A673 (cell line): ENCODE data around the gene SP140L. TPM values are rescaled to one million over a fixed set of nuclear protein-coding genes. Genes with fewer than 3 reads are reported as not detected.

Experiments used
- BruUV-seq: library from RNA; stranded (reverse); fragments of 400-500 nt; replicated peaks from 2 replicates; lab custom pipeline; 2021; lab: Mats Ljungman, UMichigan
- CTCF ChIA-PET: fragments of 300-600 bp; sonication (Branson Sonifier 250); formaldehyde crosslinking; loops from one replicate; lab custom pipeline; 2022; ENCODE audit warnings: antibody characterized with exemption; lab: Charles Lee
- POLR2A ChIA-PET: fragments of 300-600 bp; sonication (Branson Sonifier 250); formaldehyde crosslinking; loops from one replicate; lab custom pipeline; 2022; ENCODE audit warnings: antibody characterized with exemption; ENCODE audit not compliant: low non-redundant PET; lab: Charles Lee
- DNase-seq: peaks from one replicate; pipeline ENCODE4 v3.0.0-alpha.2; 2015; ENCODE audit warnings: low spot score
- H3K27ac ChIP-seq: fragments of 200-600 bp; sonication (generic); 2 replicates; pipeline ENCODE4 v1.5.1; 2016; ENCODE audit warnings: mixed run types, low read depth, mild to moderate bottlenecking, mixed read lengths, antibody characterized with exemption, low read length; ENCODE audit not compliant: poor library complexity, severe bottlenecking
- H3K27me3 ChIP-seq: fragments of 200-600 bp; sonication (generic); replicated peaks from 2 replicates; pipeline ENCODE4 v1.6.1; 2017; ENCODE audit warnings: mixed run types, low read depth, mild to moderate bottlenecking, mixed read lengths, antibody characterized with exemption, low read length; ENCODE audit not compliant: insufficient read depth, poor library complexity
- H3K36me3 ChIP-seq: fragments of 200-600 bp; sonication (generic); 2 replicates; pipeline ENCODE4 v1.6.1; 2016; ENCODE audit warnings: mixed run types, mild to moderate bottlenecking, mixed read lengths, antibody characterized with exemption, low read length; ENCODE audit not compliant: insufficient read depth, poor library complexity, severe bottlenecking
- H3K4me1 ChIP-seq: fragments of 200-600 bp; sonication (generic); 2 replicates; pipeline ENCODE4 v1.6.1; 2017; ENCODE audit warnings: mixed run types, mild to moderate bottlenecking, mixed read lengths, antibody characterized with exemption, low read length; ENCODE audit not compliant: insufficient read depth, poor library complexity, severe bottlenecking
- H3K4me3 ChIP-seq: fragments of 200-600 bp; sonication (generic); 2 replicates; pipeline ENCODE4 v1.5.1; 2016; ENCODE audit warnings: low read depth, mixed run types, mild to moderate bottlenecking, mixed read lengths, low read length; ENCODE audit not compliant: poor library complexity, severe bottlenecking
- H3K9me3 ChIP-seq: fragments of 200-600 bp; sonication (generic); 2 replicates; pipeline ENCODE4 v1.6.1; 2016; ENCODE audit warnings: mixed run types, low read depth, mild to moderate bottlenecking, mixed read lengths, antibody characterized with exemption, low read length; ENCODE audit not compliant: poor library complexity, severe bottlenecking
- CTCF ChIP-seq: fragments of 300-800, 200-600 bp; sonication (generic); conservative IDR thresholded peaks from 2 replicates; pipeline ENCODE4 v1.5.1; 2017; ENCODE audit warnings: low read depth, mild to moderate bottlenecking, antibody characterized with exemption, low read length, moderate library complexity, mixed read lengths
- EZH2 ChIP-seq: fragments of 200-600 bp; sonication (generic); IDR thresholded peaks from 2 replicates; pipeline ENCODE4 v1.6.1; 2017; ENCODE audit warnings: borderline replicate concordance, low read depth, mild to moderate bottlenecking, mixed read lengths, antibody characterized with exemption, low read length; ENCODE audit not compliant: poor library complexity, severe bottlenecking
- intact Hi-C: fragments of 100-400 bp; cut with micrococcal nuclease; formaldehyde crosslinking; loops from one replicate; pipeline ENCODE4 v1.10.0; 2022; ENCODE audit not compliant: unreplicated experiment
- total RNA-seq: library from RNA; stranded (reverse); gene quantifications from 2 replicates; pipeline ENCODE4 v1.2.3, GENCODE V29; 2021

Gene SP140L
- total RNA-seq, 1 experiment from 2014 or later = 0.37 TPM

GRCh38 chr2:230305416-230306275, 21.3 kb upstream of the SP140L start:
- CTCF ChIA-PET = no interaction called here
- TF ChIP-seq EZH2 = no peak
- intact Hi-C loops = no loop called here

GRCh38 chr2:230306474-230306873, 20.5 kb upstream of the SP140L start:
- TF ChIP-seq CTCF (no peak), EZH2 (no peak)
- ChIA-PET POLR2A (no interaction called here), CTCF (no interaction called here)
- H3K9me3 ChIP-seq = no peaks in the 10 kb centered on the region
- no TSS peak for BruUV-seq
- no peak overlapping the region for H3K27ac ChIP-seq
- H3K4me1 ChIP-seq = no peaks in the 10 kb centered on the region
- DNase-seq = no peak
- intact Hi-C loops = no loop called here
- H3K27me3 ChIP-seq = no peaks in the 10 kb centered on the region
- H3K4me3 ChIP-seq = no peak overlapping the region
- H3K36me3 ChIP-seq = no peaks in the 10 kb centered on the region

More at GRCh38 chr2:230305416-230306275, 21.3 kb upstream of the SP140L start:
- Histone ChIP-seq H3K9me3 (no peaks in the 10 kb centered on the region), H3K27me3 (no peaks in the 10 kb centered on the region), H3K4me3 (no peak overlapping the region), H3K4me1 (no peaks in the 10 kb centered on the region), H3K36me3 (no peaks in the 10 kb centered on the region), H3K27ac (no peak overlapping the region)
- POLR2A ChIA-PET = no interaction called here
- no TSS peak for BruUV-seq
- DNase-seq = no peak

- ChIA-PET POLR2A (no interaction called here), CTCF (no interaction called here)
- no peaks in the 10 kb centered on the region for H3K9me3 ChIP-seq
- intact Hi-C loops = no loop called here
- H3K4me3 ChIP-seq = no peak overlapping the region
- no peak for DNase-seq
- no peaks in the 10 kb centered on the region for H3K36me3 ChIP-seq
- TF ChIP-seq CTCF = no peak
- TF ChIP-seq EZH2 = no peak
- H3K27me3 ChIP-seq = no peaks in the 10 kb centered on the region
- no peaks in the 10 kb centered on the region for H3K4me1 ChIP-seq
- no peak overlapping the region for H3K27ac ChIP-seq
- BruUV-seq = no TSS peak
Measured at GRCh38 chr2:230307485-230307884, 19.5 kb upstream of the SP140L start.
